SIG-M5 treated with dmso at 0.1 percent for 504 hours (cell line): ENCODE data around the gene COL26A1.
A peak's percentile ranks its signal among the peaks of the same experiment; 100 is the strongest.

Experiments
- DNase-seq: peaks from one replicate; lab custom pipeline; 2025; ENCODE audit not compliant: unreplicated experiment; lab: John Stamatoyannopoulos, UW

COL26A1 gene

DNA sequence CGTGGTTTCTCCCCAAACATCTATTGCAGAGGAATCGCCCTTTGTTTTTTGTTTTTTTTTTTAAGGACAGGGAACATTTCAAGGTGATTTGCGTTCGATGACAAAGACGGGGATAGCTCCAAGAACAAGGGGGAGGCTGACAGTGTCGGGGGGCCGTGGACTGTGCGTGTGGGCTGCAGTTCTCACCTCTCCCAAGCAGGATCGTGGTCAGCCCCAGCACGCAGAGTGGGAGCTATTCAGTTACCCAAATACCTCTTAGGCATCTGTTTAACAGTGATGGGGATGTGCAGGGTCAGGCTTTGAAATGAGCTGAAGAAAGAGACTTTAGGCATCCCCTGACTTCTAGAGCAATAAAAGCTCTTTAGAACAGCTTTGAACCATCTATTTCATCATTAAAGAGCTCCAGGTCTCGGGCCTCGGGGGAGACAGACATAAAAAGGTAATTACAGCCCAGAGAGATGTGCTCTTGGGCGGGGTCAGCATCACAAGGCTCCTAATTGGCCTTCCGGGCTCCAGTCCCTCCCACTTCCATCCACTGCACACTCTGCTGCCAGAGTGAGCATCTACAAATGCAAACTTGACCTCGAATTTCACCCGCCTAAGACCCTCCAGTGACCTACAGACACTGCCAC, 169.2 kb downstream of the COL26A1 start:
- no peak for DNase-seq

- DNase-seq: no peak
Measured at GRCh38 chr7:101532400-101533102, 169.9 kb downstream of the COL26A1 start.

- DNase-seq: no peak
Measured at GRCh38 chr7:101533103-101533465, 170.4 kb downstream of the COL26A1 start.

DNA sequence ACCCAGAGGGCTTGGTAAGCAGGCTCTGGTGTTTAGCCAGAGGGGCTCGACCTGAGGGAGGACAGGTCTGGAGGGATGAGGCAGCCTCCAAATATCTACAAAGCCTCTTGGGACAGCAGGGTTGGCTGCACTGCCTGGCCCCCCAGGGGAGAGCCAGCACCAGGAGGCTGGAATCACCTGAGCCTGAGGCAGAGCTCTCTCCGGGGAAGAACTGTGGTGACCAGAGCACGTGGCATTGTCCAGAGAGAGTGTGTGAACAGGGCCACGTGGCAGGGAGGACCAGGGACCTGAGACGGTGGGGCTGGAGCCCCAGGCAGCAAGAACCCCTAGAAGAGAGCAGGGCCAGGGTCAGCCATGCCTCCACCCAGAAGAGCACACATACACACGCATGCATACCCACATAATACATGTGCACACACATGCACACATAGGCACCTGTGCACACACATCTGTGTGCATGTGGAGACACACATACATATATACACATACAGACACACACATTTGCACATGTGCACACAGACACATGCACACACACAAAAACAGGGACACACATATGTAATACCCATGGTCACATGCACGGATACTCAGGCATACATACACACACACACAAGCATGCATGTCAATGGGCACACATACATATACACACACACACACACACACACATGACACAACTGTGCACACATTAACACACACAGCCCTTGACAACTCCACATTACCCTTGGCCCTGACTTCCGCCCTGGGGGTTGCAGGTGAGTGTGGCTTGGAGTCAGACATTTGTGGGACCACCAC, 171.5 kb downstream of the COL26A1 start:
- DNase-seq: no peak

DNA sequence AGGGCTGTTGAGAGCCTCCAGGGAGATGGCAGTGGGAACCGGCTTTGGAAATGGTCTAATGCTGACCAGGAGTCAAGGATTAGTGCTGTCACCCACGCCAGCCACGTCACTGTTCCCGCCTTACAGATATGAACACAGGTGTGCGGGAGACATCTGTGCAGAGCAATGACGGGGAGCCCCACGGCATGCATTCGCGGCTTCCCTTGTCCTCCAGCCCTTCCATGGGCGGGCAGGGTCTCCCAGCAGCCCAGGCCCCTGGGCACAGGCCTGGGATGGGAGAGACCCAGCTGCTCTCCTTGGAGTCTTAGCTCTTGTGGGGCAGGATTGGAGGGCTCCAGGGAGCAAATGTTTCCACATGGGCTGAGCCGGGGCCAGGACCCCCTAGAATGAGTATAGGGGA, 172.2 kb downstream of the COL26A1 start:
- no peak for DNase-seq

DNA sequence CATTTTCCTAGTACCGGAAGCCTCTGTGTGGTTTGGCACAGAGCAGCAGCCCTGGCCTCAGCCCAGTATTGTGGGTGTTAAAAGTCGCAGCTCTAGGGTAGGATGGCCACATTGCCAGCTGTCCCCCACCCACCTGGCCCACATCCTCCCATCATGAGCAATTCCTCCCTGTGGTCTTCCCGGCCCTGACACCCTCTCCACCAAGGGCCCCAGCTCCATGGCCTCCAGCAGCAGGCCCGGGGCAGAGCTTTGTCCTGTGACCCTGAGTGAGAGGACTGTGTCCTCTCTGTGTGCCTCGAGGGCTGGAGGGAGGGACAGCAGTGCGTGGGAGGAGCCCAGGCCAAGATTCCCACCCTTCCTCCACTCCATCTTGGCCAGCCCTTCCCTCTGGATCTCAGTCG, 172.7 kb downstream of the COL26A1 start:
- DNase-seq: no peak

DNA sequence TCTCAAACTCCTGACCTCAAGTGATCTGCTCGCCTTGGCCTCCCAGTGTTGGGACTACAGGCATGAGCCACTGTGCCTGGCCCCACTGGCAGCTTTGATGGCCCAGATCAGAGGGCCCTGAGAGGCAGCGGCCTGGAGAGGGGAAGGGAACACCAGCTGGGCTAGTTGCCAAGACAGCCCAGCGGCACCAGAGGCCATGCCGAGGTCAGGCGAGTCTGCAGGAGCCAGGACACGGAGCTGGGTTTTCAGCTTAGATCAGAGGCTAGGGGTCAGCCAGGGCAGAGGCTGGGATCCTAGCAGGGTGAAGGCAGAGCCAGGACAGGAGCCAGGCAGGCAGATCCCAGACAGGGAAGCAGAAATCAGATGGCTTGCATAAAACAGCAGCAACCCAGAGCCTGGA, 173.6 kb downstream of the COL26A1 start:
- DNase-seq: no peak

- no peak for DNase-seq
Measured at GRCh38 chr7:101536668-101537067, 174.0 kb downstream of the COL26A1 start.

DNA sequence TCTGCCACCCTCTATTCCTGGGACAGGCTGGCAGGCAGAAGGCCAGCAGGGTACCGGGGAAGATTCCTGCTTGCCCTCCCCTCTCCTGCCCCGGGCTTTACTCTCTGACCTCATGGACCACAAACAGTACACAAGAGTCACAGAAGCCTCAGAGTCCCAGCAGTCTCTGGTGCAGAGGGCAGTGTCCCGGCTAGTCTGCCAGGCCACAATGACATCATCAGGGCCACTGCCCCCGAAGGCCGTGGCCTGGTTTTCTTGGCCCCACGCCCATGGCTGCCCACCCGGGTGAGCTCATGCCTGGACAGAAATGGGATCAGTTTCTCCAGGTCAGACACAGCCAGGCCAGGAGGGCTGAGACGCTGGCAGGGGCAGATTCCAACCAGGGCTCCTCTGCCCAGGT, 174.5 kb downstream of the COL26A1 start:
- DNase-seq: no peak

DNA sequence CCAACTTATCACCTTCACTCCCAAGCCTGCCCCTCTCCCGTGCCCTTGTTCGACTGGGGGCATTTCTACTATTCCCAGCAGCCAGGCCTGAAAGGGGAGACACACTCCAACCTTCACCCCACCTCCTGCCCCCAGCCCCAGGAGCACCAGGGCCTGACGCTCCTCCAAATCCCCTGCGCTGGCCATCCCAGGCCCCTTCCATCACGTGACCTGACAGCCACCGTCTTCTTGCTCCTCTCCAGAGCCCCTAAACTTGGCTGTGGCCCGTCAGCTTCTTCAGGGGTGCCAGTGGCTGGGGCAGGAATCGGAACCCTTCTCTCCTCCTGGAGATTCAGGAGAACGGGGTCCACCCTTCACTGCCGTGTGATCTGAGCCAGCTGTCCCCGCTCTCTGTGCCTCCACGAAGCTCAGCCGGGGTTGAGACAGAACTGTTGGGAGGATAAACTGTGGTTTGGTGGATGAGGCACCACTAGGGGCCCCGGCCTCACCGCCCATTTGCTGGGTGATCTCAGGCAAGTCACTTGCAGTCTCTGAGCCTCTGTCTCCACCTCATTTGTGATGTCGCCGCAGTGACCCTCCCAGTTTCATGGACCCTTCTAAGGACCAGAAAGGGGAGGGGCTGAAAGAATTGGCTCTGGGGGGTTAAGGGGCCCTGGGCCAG, 175.4 kb downstream of the COL26A1 start:
- no peak for DNase-seq

GRCh38 chr7:101538596-101539459, 176.2 kb downstream of the COL26A1 start:
- DNase-seq: peak; percentile 20

DNA sequence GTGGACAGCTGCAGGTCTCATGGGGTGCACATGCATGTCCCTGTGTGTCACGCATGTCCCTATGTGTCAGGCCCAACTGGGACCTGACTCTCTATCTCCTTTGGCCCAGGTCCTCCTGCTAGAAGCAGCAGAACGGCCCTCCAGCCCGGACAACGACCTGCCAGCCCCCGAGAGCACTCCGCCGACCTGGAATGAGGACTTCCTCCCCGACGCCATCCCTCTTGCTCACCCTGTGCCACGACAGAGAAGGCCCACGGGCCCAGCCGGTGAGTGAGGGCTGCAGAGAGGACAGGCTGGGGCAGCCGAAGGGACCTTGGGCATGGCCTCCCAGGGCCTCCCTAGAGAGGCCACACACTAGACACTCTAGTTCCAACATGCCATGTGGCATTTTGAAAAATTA, 177.1 kb downstream of the COL26A1 start:
- DNase-seq: no peak

- DNase-seq: peak; percentile 34
Measured at GRCh38 chr7:101542527-101543241, 180.0 kb downstream of the COL26A1 start.

GRCh38 chr7:101543242-101543766, 180.6 kb downstream of the COL26A1 start:
- DNase-seq: no peak

- no peak for DNase-seq
Measured at GRCh38 chr7:101543846-101544245, 181.2 kb downstream of the COL26A1 start.

DNA sequence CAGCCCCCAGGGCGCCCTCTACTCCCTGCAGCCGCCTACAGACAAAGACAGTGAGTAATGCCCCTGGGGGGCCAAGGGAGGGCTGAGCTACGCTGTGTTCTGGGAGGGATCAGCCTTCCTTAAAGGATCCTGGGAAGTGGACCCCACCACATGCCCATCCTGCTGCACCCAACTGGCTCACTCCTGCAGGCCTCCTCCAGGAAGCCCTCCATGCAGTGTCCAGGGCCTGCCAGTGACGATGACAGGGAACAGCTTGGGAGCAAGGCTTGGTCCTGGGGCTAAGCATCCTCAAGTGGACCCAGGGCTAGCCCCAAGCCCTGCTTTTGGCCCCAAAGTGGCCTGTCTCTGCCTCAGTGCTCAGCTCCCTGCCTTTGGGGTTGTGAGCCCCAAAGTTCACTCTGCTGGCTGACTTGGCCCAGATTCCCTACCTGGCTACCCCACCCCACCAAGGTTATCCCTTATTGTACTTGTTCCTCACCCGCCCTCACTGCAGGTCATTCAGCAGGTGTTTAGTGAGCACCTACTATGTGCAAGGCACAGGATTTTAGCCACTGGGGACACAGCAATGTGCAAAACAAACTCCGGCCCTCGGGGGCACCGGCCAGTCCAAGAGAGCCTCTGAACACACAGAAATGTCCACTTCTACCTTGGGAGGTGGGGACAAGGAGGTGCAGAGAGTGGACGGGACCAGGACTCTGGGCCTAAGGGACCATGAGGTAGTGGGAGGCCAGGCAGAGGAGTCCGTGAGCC, 182.9 kb downstream of the COL26A1 start:
- no peak for DNase-seq

GRCh38 chr7:101546308-101546936, 183.7 kb downstream of the COL26A1 start:
- no peak for DNase-seq

GRCh38 chr7:101547022-101547915, 184.6 kb downstream of the COL26A1 start:
- DNase-seq: no peak
